Measurements from ENCODE around the gene SLC34A3. TPM values are rescaled to one million over a fixed set of nuclear protein-coding genes. Genes with fewer than 3 reads are reported as not detected.
A peak's percentile ranks its signal among the peaks of the same experiment; 100 is the strongest.

SLC34A3 gene
- total RNA-seq, 1 donor from 2014 or later: not detected

- H3K9me3 ChIP-seq: no peaks in the 10 kb centered on the region
- H3K27ac ChIP-seq: no peak overlapping the region
- no peaks in the 10 kb centered on the region for H3K27me3 ChIP-seq (ENCODE audit: low read depth)
- H3K4me3 ChIP-seq: no peak overlapping the region
- no peak for DNase-seq
- peaks cover 11% of the 10 kb centered on the region for H3K4me1 ChIP-seq
- H3K36me3 ChIP-seq: peaks cover 60% of the 10 kb centered on the region
- intact Hi-C loops (cut with DNase I): no loop called here
- no peak for TF ChIP-seq CTCF (IDR thresholded peaks at IDR 0.05)
- no peak for ATAC-seq
Measured at GRCh38 chr9:137263506-137263905, 32.8 kb downstream of the SLC34A3 start.

GRCh38 chr9:137264067-137264466, 33.4 kb downstream of the SLC34A3 start:
- ATAC-seq (no peak), DNase-seq (no peak)
- H3K36me3 ChIP-seq: peaks cover 55% of the 10 kb centered on the region
- no peak overlapping the region for H3K4me3 ChIP-seq
- no peaks in the 10 kb centered on the region for H3K27me3 ChIP-seq (ENCODE audit: low read depth)
- H3K27ac ChIP-seq: no peak overlapping the region
- no peak for TF ChIP-seq CTCF (IDR thresholded peaks at IDR 0.05)
- H3K9me3 ChIP-seq: no peaks in the 10 kb centered on the region
- intact Hi-C loops (cut with DNase I): no loop called here
- peaks cover 17% of the 10 kb centered on the region for H3K4me1 ChIP-seq

GRCh38 chr9:137265496-137266161, 34.9 kb downstream of the SLC34A3 start:
- Histone ChIP-seq H3K36me3 (peaks cover 57% of the 10 kb centered on the region), H3K4me3 (no peak overlapping the region), H3K9me3 (no peaks in the 10 kb centered on the region), H3K27ac (no peak overlapping the region), H3K4me1 (peaks cover 32% of the 10 kb centered on the region), H3K27me3 (ENCODE audit: low read depth) (no peaks in the 10 kb centered on the region)
- no peak for DNase-seq
- intact Hi-C loops (cut with DNase I): no loop called here
- no peak for ATAC-seq
- no peak for TF ChIP-seq CTCF (IDR thresholded peaks at IDR 0.05)

GRCh38 chr9:137266162-137266527, 35.4 kb downstream of the SLC34A3 start:
- TF ChIP-seq CTCF (IDR thresholded peaks at IDR 0.05): no peak
- DNase-seq: no peak
- ATAC-seq: no peak
- intact Hi-C loops (cut with DNase I): no loop called here
- Histone ChIP-seq H3K4me3 (no peak overlapping the region), H3K27ac (no peak overlapping the region), H3K27me3 (ENCODE audit: low read depth) (no peaks in the 10 kb centered on the region), H3K36me3 (peaks cover 63% of the 10 kb centered on the region), H3K4me1 (peaks cover 38% of the 10 kb centered on the region), H3K9me3 (no peaks in the 10 kb centered on the region)

- Histone ChIP-seq H3K27ac (no peak overlapping the region), H3K4me1 (peaks cover 41% of the 10 kb centered on the region), H3K27me3 (ENCODE audit: low read depth) (no peaks in the 10 kb centered on the region), H3K4me3 (no peak overlapping the region), H3K36me3 (peaks cover 67% of the 10 kb centered on the region), H3K9me3 (no peaks in the 10 kb centered on the region)
- intact Hi-C loops (cut with DNase I): no loop called here
- DNase-seq (peak; percentile 43), ATAC-seq (no peak)
- TF ChIP-seq CTCF (IDR thresholded peaks at IDR 0.05): no peak
Measured at GRCh38 chr9:137266585-137267453, 36.1 kb downstream of the SLC34A3 start.

Measured in lower lobe of right lung (tissue), 2 donors.